ENCODE measurements around the gene FXYD1.

The FXYD1 gene

DNA sequence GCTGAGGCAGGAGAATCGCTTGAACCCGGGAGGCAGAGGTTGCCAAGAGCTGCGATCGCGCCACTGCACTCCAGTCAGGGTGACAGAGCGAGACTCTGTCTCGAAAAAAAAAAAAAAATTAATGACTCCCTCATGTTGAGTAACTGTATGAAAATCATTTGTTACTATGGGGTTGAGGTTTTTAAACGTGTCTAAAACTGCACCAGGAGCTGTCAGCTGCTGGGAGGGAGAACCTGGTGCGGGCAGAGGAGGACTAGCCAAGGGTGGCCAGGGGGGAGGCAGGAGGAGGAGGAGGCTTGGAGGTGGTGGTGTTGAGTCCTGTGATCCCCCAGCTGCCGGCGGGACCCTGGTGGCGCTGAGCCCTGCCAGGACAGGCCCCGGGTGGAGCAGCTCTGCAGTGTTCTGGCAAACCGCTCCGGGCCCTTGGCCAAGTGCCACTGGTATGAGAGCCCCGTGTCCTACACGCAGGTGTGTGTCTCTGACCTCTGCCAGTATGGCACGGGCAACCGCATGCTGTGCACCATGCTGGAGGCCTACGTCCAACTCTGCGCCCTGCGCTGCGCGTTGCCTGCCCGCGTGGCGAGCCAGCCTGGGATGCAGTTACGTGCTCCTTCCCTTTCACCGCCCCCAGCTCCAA is 40.1 kb upstream of the FXYD1 start:
- ATAC-seq = no peak
- no peak for TF ChIP-seq SNAI2 (CRISPR knock-in tag; IDR thresholded peaks at IDR 0.05)
- no peak for TF ChIP-seq CSDC2 (CRISPR knock-in tag; IDR thresholded peaks at IDR 0.05)
- TF ChIP-seq ZFP30 (CRISPR knock-in tag; IDR thresholded peaks at IDR 0.05) = no peak
- TF ChIP-seq, protein P1, sequence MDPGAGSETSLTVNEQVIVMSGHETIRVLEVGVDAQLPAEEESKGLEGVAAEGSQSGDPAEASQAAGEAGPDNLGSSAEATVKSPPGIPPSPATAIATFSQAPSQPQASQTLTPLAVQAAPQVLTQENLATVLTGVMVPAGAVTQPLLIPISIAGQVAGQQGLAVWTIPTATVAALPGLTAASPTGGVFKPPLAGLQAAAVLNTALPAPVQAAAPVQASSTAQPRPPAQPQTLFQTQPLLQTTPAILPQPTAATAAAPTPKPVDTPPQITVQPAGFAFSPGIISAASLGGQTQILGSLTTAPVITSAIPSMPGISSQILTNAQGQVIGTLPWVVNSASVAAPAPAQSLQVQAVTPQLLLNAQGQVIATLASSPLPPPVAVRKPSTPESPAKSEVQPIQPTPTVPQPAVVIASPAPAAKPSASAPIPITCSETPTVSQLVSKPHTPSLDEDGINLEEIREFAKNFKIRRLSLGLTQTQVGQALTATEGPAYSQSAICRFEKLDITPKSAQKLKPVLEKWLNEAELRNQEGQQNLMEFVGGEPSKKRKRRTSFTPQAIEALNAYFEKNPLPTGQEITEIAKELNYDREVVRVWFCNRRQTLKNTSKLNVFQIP (CRISPR knock-in tag; IDR thresholded peaks at IDR 0.05; ENCODE audit: borderline replicate concordance, low read depth) = no peak
- TF ChIP-seq PATZ1 (CRISPR knock-in tag; IDR thresholded peaks at IDR 0.05; ENCODE audit: borderline replicate concordance) = no peak

GRCh38 chr19:35099155-35099896 is 39.3 kb upstream of the FXYD1 start:
- no peak for TF ChIP-seq ZNF8 (CRISPR knock-in tag; IDR thresholded peaks at IDR 0.05)
- TF ChIP-seq ZFP3 (CRISPR knock-in tag; IDR thresholded peaks at IDR 0.05) = no peak
- no peak for TF ChIP-seq ZFP30 (CRISPR knock-in tag; IDR thresholded peaks at IDR 0.05)
- TF ChIP-seq TCF4 (CRISPR knock-in tag; IDR thresholded peaks at IDR 0.05; ENCODE audit: borderline replicate concordance) = no peak
- TF ChIP-seq PATZ1 (CRISPR knock-in tag; IDR thresholded peaks at IDR 0.05; ENCODE audit: borderline replicate concordance) = no peak
- no peak for TF ChIP-seq SNAI2 (CRISPR knock-in tag; IDR thresholded peaks at IDR 0.05)
- TF ChIP-seq RARB (CRISPR knock-in tag; IDR thresholded peaks at IDR 0.05) = no peak
- no peak for TF ChIP-seq GLIS3 (CRISPR knock-in tag; IDR thresholded peaks at IDR 0.05)
- TF ChIP-seq ZC3H10 (CRISPR knock-in tag; IDR thresholded peaks at IDR 0.05) = no peak
- TF ChIP-seq, protein P1 (CRISPR knock-in tag; IDR thresholded peaks at IDR 0.05; ENCODE audit: borderline replicate concordance, low read depth) = no peak
- no peak for TF ChIP-seq ARNTL (CRISPR knock-in tag; IDR thresholded peaks at IDR 0.05; ENCODE audit: borderline replicate concordance, low read depth)
- no peak for TF ChIP-seq TSHZ2 (CRISPR knock-in tag; IDR thresholded peaks at IDR 0.05)
- TF ChIP-seq TOX (CRISPR knock-in tag; IDR thresholded peaks at IDR 0.05; ENCODE audit: borderline replicate concordance) = no peak
- no peak for TF ChIP-seq PPARA (CRISPR knock-in tag; IDR thresholded peaks at IDR 0.05; ENCODE audit: borderline replicate concordance)
- no peak for ATAC-seq

DNA sequence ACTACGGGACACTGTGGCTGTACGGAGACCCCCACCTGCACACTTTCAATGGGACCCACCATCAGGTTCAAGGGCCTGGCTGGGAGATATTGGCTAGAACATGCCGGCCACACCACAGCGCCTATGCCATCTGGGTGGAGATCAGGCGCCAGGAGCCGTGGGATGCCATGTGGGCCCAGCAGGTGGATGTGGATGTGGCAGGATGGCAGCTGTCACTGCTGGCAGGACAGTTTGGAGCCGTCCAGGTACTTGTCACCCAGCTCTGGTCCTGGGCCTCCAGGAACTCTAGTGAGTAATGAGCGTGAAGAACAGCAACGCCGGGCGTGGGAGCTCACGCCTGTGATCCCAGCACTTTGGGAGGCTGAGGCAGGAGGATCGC is 38.7 kb upstream of the FXYD1 start:
- no peak for ATAC-seq
- TF ChIP-seq CSDC2 (CRISPR knock-in tag; IDR thresholded peaks at IDR 0.05) (no peak), ZC3H10 (CRISPR knock-in tag; IDR thresholded peaks at IDR 0.05) (no peak), ISL1 (CRISPR knock-in tag; IDR thresholded peaks at IDR 0.05) (no peak), ZNF70 (CRISPR knock-in tag; IDR thresholded peaks at IDR 0.05) (no peak), ZNF565 (CRISPR knock-in tag; conservative IDR thresholded peaks at IDR 0.05; ENCODE audit: low read depth) (no peak), ARNTL (CRISPR knock-in tag; IDR thresholded peaks at IDR 0.05; ENCODE audit: borderline replicate concordance, low read depth) (no peak), PATZ1 (CRISPR knock-in tag; IDR thresholded peaks at IDR 0.05; ENCODE audit: borderline replicate concordance) (no peak), TOX (CRISPR knock-in tag; IDR thresholded peaks at IDR 0.05; ENCODE audit: borderline replicate concordance) (no peak)
- TF ChIP-seq, protein P1 (CRISPR knock-in tag; IDR thresholded peaks at IDR 0.05; ENCODE audit: borderline replicate concordance, low read depth) = no peak
- TF ChIP-seq, protein P2, sequence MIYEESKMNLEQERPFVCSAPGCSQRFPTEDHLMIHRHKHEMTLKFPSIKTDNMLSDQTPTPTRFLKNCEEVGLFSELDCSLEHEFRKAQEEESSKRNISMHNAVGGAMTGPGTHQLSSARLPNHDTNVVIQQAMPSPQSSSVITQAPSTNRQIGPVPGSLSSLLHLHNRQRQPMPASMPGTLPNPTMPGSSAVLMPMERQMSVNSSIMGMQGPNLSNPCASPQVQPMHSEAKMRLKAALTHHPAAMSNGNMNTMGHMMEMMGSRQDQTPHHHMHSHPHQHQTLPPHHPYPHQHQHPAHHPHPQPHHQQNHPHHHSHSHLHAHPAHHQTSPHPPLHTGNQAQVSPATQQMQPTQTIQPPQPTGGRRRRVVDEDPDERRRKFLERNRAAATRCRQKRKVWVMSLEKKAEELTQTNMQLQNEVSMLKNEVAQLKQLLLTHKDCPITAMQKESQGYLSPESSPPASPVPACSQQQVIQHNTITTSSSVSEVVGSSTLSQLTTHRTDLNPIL (CRISPR knock-in tag; IDR thresholded peaks at IDR 0.05; ENCODE audit: low read depth) = no peak

All from SK-N-SH treated with all-trans-retinoic acid at 6 μM for 48 hours (cell line).